ENCODE results near the gene LARP1. TPM values are rescaled to one million over a fixed set of nuclear protein-coding genes. Genes with fewer than 3 reads are reported as not detected.

LARP1 gene
- polyA plus RNA-seq, 4 donors = 109 to 151 (median 135) TPM

DNA sequence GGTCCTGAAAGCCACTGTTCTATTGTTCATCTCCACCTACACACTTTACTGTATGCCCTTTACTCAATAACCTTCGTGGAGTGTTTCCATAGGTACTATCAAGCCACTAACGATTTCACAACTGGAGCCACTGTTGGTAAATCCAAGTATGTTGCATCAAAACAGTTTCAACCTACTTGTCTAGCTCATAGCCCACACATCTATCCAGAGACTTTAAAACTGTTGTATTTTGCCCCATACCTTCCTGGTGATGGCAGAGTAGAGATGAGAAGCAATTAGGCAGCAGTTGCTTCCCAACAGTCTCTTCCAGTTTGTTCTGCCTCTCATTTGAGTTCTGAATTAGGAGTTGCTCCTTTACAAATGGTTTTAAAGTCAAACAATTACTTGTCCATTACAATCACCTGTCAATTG lies 94.6 kb downstream of the LARP1 start:
- DNase-seq (ENCODE audit: low read depth in 4 of 4, low spot score in 3 of 4) = peak in 1 of 4 donors; percentile 27

DNA sequence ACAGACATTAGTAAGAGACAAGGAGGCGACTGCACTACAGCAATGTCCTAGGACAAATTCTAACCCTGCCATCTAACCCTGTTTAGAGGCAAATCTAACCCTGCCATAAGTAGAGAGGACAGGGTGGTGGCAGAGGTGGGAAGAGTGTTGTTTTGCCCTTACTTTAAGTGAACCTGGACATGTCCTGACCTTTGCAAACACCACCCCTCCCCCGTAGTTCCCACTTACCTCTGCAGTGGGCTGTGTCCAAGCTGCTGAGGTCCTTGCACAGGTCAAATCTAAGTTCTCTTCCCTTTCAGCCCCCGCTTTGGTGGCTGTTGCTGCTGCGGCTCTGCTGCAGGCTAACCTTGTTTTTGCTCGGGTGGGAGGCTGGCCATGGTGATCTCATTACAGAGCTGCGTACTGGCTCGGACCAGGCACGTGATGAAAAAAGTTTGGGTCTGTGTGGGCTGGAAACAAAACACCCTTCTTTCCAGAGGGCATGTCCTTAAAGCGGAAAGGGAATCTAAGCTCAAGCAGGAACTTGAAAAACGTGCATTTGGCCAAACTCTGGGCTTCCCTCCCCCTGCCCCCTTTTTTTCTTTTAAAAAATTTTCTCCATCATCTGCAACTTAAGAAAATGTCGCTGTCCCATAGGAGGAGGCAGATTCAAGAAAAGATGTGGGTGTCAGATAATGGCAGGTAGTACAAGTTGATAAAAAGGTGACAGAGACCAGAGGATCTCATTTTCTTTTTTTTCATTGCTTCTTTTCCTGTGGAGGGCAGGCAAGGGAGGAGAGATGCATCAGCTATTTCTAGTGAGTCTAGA lies 95.3 kb downstream of the LARP1 start, which contains the start of gene FAXDC2:
Gene FAXDC2 (minus strand): TSS at position 349 of the 808 bp plus-strand sequence. CDS start 12,425 bp downstream, outside the sequence.
- peak; percentile 78 to 87 (median 83) for DNase-seq (ENCODE audit: low read depth in 4 of 4, low spot score in 3 of 4)

GRCh38 chr5:154851351-154851750 lies 96.2 kb downstream of the LARP1 start:
- no peak for DNase-seq (ENCODE audit: low read depth in 4 of 4, low spot score in 3 of 4)

DNA sequence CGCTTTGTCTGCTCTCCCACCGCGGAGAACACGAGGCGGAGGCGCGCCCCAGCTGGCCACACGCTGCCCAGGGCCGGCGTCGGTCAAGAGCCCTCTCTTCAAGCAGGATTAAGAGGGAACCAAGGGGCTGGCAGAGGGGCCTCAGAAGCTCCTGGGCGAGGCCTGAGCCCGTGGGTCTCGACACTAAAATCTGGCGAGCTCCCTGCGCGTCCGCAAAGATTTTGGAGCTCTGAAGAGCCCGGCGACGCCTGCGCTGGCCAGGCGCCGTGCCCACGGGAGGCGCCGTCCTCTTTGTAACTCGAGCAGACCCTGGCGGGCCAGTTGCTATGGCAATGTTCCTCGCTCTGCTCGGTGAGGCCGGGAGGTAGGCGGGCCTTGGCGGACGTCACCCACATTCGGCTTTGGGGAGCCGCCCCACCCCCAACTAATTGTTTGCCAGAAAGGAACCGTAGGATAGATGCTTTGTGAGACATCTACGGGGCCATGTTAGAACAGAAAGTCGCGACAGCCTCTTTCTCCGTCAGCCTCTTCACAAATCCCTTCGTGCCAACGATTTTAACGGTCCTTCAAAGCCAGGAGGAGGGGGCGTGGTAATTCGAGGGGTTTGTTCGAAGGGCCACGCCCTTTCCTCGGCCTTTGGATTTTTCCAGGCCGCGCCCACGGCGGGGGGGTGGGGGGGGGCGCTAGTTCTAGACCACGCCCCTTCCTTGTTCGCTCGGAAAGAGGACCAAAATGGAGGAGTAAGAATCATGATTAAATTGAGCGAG lies 102.5 kb downstream of the LARP1 start:
- peak; percentile 90 to 93 (median 92) for DNase-seq (ENCODE audit: low read depth in 4 of 4, low spot score in 3 of 4)

DNA sequence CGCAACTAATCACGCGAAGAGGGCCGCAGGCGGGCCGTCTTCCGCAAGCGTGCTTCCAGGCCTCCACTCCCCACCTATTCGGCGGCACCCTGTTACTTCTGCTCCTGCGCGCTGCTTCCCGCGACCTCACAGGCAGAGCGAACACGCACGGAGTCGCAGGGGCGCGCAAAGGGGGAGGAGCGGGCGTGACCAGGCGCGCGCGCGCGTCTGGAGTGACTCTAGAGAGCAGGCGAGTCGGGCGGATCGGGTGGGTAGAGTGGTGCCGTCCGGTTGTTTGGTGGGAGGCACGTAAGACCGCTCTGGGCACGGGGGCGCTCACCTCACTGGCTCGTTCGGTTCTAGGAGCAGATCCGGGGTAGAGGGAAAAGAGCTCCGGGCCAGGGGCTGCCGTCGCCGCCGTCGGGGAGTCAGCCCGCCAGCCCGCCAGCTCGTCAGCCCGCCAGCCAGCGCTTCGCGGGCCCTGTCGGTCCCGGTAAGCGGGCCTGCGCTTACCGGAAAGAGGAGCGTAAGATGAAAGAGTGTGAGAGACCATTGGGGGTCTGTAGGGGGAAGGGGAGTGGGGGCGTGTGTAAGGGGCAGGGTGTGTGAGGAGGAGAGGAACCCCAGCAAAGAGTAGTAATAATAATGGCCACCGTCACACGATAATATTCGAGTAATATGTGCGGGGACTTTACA lies 103.3 kb downstream of the LARP1 start, which contains the start of gene CNOT8:
Gene CNOT8 (plus strand): TSS at position 331 of the 675 bp plus-strand sequence. CDS start 4,652 bp downstream, outside the sequence.
- DNase-seq (ENCODE audit: low read depth in 4 of 4, low spot score in 3 of 4) = peak; percentile 92 to 95 (median 93)

- DNase-seq (ENCODE audit: low read depth in 4 of 4, low spot score in 3 of 4) = no peak
Observed at GRCh38 chr5:154858972-154859871, 104.0 kb downstream of the LARP1 start.

GRCh38 chr5:154860123-154860522 lies 104.9 kb downstream of the LARP1 start:
- no peak for DNase-seq (ENCODE audit: low read depth in 4 of 4, low spot score in 3 of 4)

DNA sequence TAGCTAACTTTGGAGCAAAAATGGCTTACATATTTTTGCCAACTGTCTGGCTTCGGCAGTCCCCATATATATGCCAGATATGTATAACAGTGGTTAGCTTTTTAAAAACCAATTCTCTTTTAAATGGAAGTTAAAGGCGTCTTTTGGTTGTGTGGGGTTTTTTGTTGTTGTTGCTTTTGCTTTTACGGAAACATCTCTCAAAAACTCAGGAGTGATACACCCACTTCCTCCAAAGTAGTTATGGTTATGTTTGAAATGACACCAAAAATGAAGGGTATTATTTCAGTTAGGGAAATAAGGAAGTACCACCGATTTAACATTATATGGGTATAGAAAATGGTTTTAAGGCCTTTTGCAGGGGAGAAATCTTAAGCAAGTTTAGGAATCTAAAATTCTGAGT lies 105.6 kb downstream of the LARP1 start:
- no peak for DNase-seq (ENCODE audit: low read depth in 4 of 4, low spot score in 3 of 4)

- no peak for DNase-seq (ENCODE audit: low read depth in 4 of 4, low spot score in 3 of 4)
Observed at GRCh38 chr5:154861946-154862345, 106.8 kb downstream of the LARP1 start.

DNA sequence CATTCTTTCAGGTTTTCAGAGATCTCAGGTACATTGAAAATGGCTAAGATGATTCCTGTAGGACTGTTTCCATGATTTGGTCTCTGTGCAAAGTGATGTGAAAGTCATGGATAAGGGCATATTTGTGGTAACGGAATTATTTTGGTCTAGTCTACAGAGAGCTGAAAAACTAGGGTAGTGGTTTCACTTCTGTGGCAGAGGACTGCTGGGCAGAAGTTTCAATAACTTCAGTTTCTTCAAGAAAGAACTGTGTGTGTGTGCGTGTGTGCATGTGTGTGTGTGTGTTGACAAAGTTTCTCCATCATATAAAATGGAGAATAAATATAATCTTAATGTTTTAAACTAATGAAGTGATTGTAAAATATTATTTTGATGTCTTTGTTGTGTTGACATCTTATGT lies 107.6 kb downstream of the LARP1 start:
- DNase-seq (ENCODE audit: low read depth in 4 of 4, low spot score in 3 of 4) = no peak

DNA sequence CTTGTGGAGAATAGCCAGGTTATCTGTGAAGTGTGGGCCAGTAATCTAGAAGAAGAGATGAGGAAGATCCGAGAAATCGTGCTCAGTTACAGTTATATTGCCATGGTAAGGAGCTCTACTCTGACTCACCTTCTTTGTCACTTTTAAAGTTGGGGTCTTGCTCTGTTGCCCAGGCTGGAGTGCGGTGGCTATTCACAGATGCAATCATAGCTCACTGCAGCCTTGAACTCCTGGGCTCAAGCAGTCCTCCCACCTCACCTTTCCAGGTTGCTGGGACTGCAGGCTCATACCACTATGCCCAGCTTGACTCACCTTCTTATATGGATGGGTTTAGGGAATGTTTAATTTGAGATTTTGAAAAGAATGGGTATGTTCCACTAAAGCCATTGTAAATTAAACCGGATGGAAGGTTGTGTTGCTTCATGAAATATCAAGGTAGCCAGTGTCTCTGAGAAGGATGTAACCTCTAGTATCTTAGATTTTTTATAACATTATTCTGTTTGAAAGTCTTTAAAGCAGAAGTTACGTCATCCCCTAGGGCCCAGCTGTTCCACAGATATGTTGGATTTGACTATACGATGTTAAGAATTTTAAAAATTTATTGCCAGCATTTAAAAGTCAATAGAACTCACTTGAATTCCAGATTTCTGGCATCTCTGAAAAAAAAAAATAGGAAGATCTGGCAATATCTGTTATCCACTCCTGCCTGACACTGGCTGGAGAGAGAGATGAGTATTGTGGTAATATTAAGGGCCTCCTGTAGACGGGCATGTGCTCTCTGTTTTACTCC lies 108.3 kb downstream of the LARP1 start:
- DNase-seq (ENCODE audit: low read depth in 4 of 4, low spot score in 3 of 4) = no peak

GRCh38 chr5:154865466-154866184 lies 110.4 kb downstream of the LARP1 start:
- DNase-seq (ENCODE audit: low read depth in 4 of 4, low spot score in 3 of 4) = no peak

GRCh38 chr5:154866841-154867240 lies 111.7 kb downstream of the LARP1 start:
- DNase-seq (ENCODE audit: low read depth in 4 of 4, low spot score in 3 of 4) = no peak

Other genes starting within 250 kb of the LARP1 start
- 10 to 100 TPM; 36.1 to 45.3 (median 40.3) TPM for gene FAXDC2, start 95.2 kb downstream of the LARP1 start, polyA plus RNA-seq (ENCODE audit: insufficient read length in 4 of 4)
- gene CNOT8, start 103.2 kb downstream of the LARP1 start, polyA plus RNA-seq (ENCODE audit: insufficient read length in 4 of 4) = 10 to 100 TPM; 68.4 to 85.7 (median 80.6) TPM
- 10 to 100 TPM; 17.1 to 21.9 (median 21.5) TPM for gene GEMIN5, start 182.8 kb downstream of the LARP1 start, polyA plus RNA-seq (ENCODE audit: insufficient read length in 4 of 4)
- gene MRPL22, start 185.7 kb downstream of the LARP1 start, polyA plus RNA-seq (ENCODE audit: insufficient read length in 4 of 4) = 10 to 100 TPM; 38.3 to 55.9 (median 51.7) TPM